ENCODE data around the gene EMX1. TPM values are rescaled to one million over a fixed set of nuclear protein-coding genes. Genes with fewer than 3 reads are reported as not detected.

EMX1 gene
- total RNA-seq, 1 experiment from 2014 or later, result not detected

DNA sequence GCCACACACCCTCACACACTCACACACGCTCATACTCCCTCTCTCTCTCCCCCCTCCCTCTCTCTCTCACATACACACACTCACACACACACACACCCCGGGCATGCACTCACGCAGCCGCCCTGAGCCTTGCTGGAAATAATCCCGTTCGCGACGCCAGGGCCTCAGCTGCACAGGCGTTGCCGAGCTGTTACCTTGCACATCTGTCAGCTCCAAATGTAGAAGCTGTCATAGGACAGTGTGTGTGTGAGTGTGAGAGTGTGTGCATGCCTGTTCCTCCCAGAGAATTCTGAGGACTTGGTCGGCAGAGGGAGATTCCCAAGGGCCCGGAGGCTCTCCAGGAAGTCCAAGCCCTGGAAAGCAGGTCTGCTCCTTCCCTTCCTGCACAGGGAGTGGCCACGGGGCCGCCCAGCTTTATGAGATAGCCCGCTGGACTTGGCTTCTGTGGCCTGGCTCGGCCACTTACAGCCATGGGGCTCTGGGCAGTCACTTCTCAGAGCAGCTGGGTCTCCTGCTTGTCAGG is 21.5 kb upstream of the EMX1 start:
- BruUV-seq (replicated peaks), result no TSS peak
- H2AFZ ChIP-seq, result no peak overlapping the region
- no peak overlapping the region for H3K4me2 ChIP-seq
- H3K79me2 ChIP-seq (ENCODE audit: low read depth), result no peaks in the 10 kb centered on the region
- ChIA-PET POLR2A (ENCODE audit: unreplicated experiment) (no interaction called here), CTCF (no interaction called here)
- H3K4me3 ChIP-seq, result no peak overlapping the region
- no peaks in the 10 kb centered on the region for H3K9me3 ChIP-seq (ENCODE audit: insufficient read depth, low read depth)
- intact Hi-C loops (cut with micrococcal nuclease; ENCODE audit: unreplicated experiment), result no loop called here
- no peak overlapping the region for H3K27ac ChIP-seq
- no peaks in the 10 kb centered on the region for H3K9me2 ChIP-seq (ENCODE audit: insufficient read depth)
- peaks cover 8% of the 10 kb centered on the region; the same call in 1 of the 2 replicates for H3F3A ChIP-seq (ENCODE audit: insufficient read depth, low read depth)
- H3K4me1 ChIP-seq (replicated peaks; ENCODE audit: insufficient read depth), result 0 out of 2 replicates have a peak, but pooled peaks cover 3% of the 10 kb centered on the region
- no peaks in the 10 kb centered on the region for H3K36me3 ChIP-seq (ENCODE audit: low read depth)
- 0 out of 2 replicates have a peak, but pooled peaks cover 18% of the 10 kb centered on the region for H3K27me3 ChIP-seq (ENCODE audit: insufficient read depth, low read depth)
- H4K20me1 ChIP-seq (ENCODE audit: insufficient read depth), result peaks cover 11% of the 10 kb centered on the region; the same call in 1 of the 2 replicates
- DNase-seq, result peak in 1 of 2 experiments; percentile 33
- TF ChIP-seq, protein P1, sequence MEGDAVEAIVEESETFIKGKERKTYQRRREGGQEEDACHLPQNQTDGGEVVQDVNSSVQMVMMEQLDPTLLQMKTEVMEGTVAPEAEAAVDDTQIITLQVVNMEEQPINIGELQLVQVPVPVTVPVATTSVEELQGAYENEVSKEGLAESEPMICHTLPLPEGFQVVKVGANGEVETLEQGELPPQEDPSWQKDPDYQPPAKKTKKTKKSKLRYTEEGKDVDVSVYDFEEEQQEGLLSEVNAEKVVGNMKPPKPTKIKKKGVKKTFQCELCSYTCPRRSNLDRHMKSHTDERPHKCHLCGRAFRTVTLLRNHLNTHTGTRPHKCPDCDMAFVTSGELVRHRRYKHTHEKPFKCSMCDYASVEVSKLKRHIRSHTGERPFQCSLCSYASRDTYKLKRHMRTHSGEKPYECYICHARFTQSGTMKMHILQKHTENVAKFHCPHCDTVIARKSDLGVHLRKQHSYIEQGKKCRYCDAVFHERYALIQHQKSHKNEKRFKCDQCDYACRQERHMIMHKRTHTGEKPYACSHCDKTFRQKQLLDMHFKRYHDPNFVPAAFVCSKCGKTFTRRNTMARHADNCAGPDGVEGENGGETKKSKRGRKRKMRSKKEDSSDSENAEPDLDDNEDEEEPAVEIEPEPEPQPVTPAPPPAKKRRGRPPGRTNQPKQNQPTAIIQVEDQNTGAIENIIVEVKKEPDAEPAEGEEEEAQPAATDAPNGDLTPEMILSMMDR (conservative IDR thresholded peaks at IDR 0.05), result no peak
- no peak for TF ChIP-seq EZH2 (IDR thresholded peaks at IDR 0.05; ENCODE audit: low read depth)

DNA sequence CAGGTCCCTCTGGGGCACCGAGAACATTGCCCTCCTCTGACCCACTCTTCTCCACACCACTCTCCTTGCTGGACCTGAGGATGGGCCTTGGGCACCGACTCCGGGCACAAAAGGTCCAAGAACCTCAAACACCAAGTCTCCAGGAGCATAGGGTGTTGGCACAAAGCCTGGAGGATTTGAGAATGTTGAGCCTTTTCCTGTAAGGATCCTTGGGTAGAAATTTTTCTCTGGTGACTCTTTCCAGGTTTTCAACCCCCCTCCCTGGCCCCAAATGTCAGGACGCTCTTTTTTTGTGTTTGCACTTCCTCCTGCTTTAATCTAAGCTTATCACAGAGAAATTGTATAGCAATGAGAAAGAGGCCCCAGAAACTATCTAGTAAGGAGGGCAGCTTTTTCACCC is 20.9 kb upstream of the EMX1 start:
- H3K4me1 ChIP-seq (replicated peaks; ENCODE audit: insufficient read depth), result 0 out of 2 replicates have a peak, but pooled peaks cover 3% of the 10 kb centered on the region
- intact Hi-C loops (cut with micrococcal nuclease; ENCODE audit: unreplicated experiment), result no loop called here
- POLR2A ChIA-PET (ENCODE audit: unreplicated experiment), result no interaction called here
- no peak overlapping the region for H3K4me3 ChIP-seq
- no peak for DNase-seq
- H3F3A ChIP-seq (ENCODE audit: insufficient read depth, low read depth), result peaks cover 8% of the 10 kb centered on the region; the same call in 1 of the 2 replicates
- H3K27me3 ChIP-seq (ENCODE audit: insufficient read depth, low read depth), result 0 out of 2 replicates have a peak, but pooled peaks cover 23% of the 10 kb centered on the region
- no peaks in the 10 kb centered on the region for H3K36me3 ChIP-seq (ENCODE audit: low read depth)
- H4K20me1 ChIP-seq (ENCODE audit: insufficient read depth), result peaks cover 11% of the 10 kb centered on the region; the same call in 1 of the 2 replicates
- TF ChIP-seq EZH2 (IDR thresholded peaks at IDR 0.05; ENCODE audit: low read depth), result no peak
- TF ChIP-seq, protein P1 (conservative IDR thresholded peaks at IDR 0.05), result no peak
- CTCF ChIA-PET, result no interaction called here
- no peaks in the 10 kb centered on the region for H3K79me2 ChIP-seq (ENCODE audit: low read depth)
- H2AFZ ChIP-seq, result no peak overlapping the region
- no peak overlapping the region for H3K4me2 ChIP-seq
- H3K9me3 ChIP-seq (ENCODE audit: insufficient read depth, low read depth), result no peaks in the 10 kb centered on the region
- H3K9me2 ChIP-seq (ENCODE audit: insufficient read depth), result no peaks in the 10 kb centered on the region
- no TSS peak for BruUV-seq (replicated peaks)
- H3K27ac ChIP-seq, result no peak overlapping the region

DNA sequence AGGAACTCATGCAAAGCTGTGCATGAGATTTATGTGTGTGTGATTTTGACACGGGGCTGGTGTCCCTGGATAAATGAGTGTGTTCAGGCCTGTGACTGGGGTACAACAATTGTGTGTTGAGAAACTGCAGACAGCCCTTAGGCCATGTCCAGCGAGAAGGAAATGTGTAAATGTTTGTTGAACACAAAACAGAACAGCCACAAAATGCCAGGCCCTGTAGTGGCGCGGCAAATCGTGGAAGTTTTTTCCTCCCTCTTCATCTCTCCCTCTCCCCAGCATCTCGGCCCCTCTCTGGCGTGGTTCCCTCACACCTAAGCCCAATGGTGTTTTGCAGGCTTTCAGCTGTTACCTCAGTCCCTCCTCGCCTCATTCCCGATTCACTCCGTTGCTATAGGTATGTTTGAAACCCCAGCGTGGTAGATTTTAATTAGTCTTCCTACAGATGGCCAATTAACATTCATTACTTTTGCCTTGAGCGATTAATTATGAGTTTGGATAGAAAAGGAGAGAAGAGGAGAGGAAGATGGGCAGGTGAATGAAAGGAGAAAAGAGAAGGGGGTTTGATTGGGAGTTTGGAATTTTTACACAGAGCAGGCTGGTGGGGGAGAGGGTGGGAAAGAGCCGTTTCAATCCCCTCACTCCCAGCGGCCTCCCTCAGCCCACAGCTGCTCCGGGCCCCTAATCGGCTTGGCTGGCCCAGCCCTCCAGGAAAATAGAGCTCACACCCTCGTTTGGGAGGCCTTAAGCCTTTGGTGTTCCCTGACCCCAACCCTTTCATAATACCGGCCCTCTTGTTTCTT is 19.3 kb upstream of the EMX1 start:
- Histone ChIP-seq H3K4me2 (no peak overlapping the region), H3K27ac (no peak overlapping the region), H3F3A (ENCODE audit: insufficient read depth, low read depth) (peaks cover 4% of the 10 kb centered on the region; the same call in 1 of the 2 replicates), H3K79me2 (ENCODE audit: low read depth) (no peaks in the 10 kb centered on the region), H3K9me3 (ENCODE audit: insufficient read depth, low read depth) (no peaks in the 10 kb centered on the region), H2AFZ (no peak overlapping the region), H3K9me2 (ENCODE audit: insufficient read depth) (no peaks in the 10 kb centered on the region), H3K4me3 (no peak overlapping the region), H3K4me1 (replicated peaks; ENCODE audit: insufficient read depth) (0 out of 2 replicates have a peak, but pooled peaks cover under 1% of the 10 kb centered on the region), H4K20me1 (ENCODE audit: insufficient read depth) (peaks cover 4% of the 10 kb centered on the region; the same call in 1 of the 2 replicates), H3K27me3 (ENCODE audit: insufficient read depth, low read depth) (peaks cover 32% of the 10 kb centered on the region; the same call in 1 of the 2 replicates), H3K36me3 (ENCODE audit: low read depth) (no peaks in the 10 kb centered on the region)
- intact Hi-C loops (cut with micrococcal nuclease; ENCODE audit: unreplicated experiment), result no loop called here
- BruUV-seq (replicated peaks), result no TSS peak
- ChIA-PET POLR2A (ENCODE audit: unreplicated experiment) (no interaction called here), CTCF (interaction anchor here (1.5 kb wide), 1 partner anchor 10 kb away, joined by 6 read pairs; the partner anchor contains the start of gene SPR)
- no peak for TF ChIP-seq EZH2 (IDR thresholded peaks at IDR 0.05; ENCODE audit: low read depth)
- TF ChIP-seq, protein P1 (conservative IDR thresholded peaks at IDR 0.05), result no peak
- DNase-seq, result no peak
